Osteoblast (primary cell): Measurements from ENCODE around the gene CDH26. TPM values are rescaled to one million over a fixed set of nuclear protein-coding genes. Genes with fewer than 3 reads are reported as not detected.

Source experiments
- DNase-seq: peaks from one replicate; pipeline ENCODE4 v3.0.0; 2011; ENCODE audit warnings: low spot score, mixed read lengths; ENCODE audit not compliant: insufficient read length; ENCODE audit errors: missing footprints
- H2AFZ ChIP-seq: 2 replicates; pipeline ENCODE4 v1.6.0; 2011; ENCODE audit warnings: mild to moderate bottlenecking, low read length
- H3K27ac ChIP-seq: 2 replicates; pipeline ENCODE4 v1.5.1; 2011; ENCODE audit warnings: mild to moderate bottlenecking, low read depth, low read length, moderate library complexity
- H3K27me3 ChIP-seq: 2 replicates; pipeline ENCODE4 v1.6.0; 2012; ENCODE audit warnings: mild to moderate bottlenecking, control low read depth, inconsistent platforms, low read length, moderate library complexity; ENCODE audit not compliant: insufficient read depth
- H3K36me3 ChIP-seq: 2 replicates; pipeline ENCODE4 v1.5.1; 2011; ENCODE audit warnings: mild to moderate bottlenecking, low read length, control low read depth, moderate library complexity; ENCODE audit not compliant: insufficient read depth
- H3K4me1 ChIP-seq: 2 replicates; pipeline ENCODE4 v1.5.1; 2011; ENCODE audit warnings: mild to moderate bottlenecking, low read length, control low read depth, moderate library complexity; ENCODE audit not compliant: insufficient read depth
- H3K4me2 ChIP-seq: 2 replicates; pipeline ENCODE4 v1.6.0; 2011; ENCODE audit warnings: mild to moderate bottlenecking, low read length; ENCODE audit not compliant: insufficient read depth
- H3K4me3 ChIP-seq: fragments of 200-600 bp; sonication (generic); 3 replicates; pipeline ENCODE4 v1.5.1; 2012; ENCODE audit warnings: mild to moderate bottlenecking, low read length, inconsistent platforms; ENCODE audit not compliant: insufficient read depth
- H3K79me2 ChIP-seq: 2 replicates; pipeline ENCODE4 v1.6.0; 2012; ENCODE audit warnings: mild to moderate bottlenecking, low read length, control low read depth, inconsistent platforms; ENCODE audit not compliant: insufficient read depth
- H3K9me3 ChIP-seq: 2 replicates; pipeline ENCODE4 v1.5.1; 2011; ENCODE audit warnings: low read depth, low read length, control low read depth
- H4K20me1 ChIP-seq: 2 replicates; pipeline ENCODE4 v1.6.0; 2012; ENCODE audit warnings: mild to moderate bottlenecking, low read length, control low read depth; ENCODE audit not compliant: insufficient read depth
- CTCF ChIP-seq: IDR thresholded peaks from 2 replicates; pipeline ENCODE4 v1.5.1; 2011; ENCODE audit warnings: mild to moderate bottlenecking, low read depth, low read length, moderate library complexity; ENCODE audit errors: extremely low read depth
- total RNA-seq: library from RNA; depleted of rRNA; stranded (reverse); fragments of >200 nt; gene quantifications from 2 replicates; pipeline ENCODE4 v1.2.3, GENCODE V29; 2012

Gene CDH26
- total RNA-seq, 1 donor: under 0.01 TPM

GRCh38 chr20:59945175-59945574 is 13.0 kb upstream of the CDH26 start:
- no peak for DNase-seq
- no peak overlapping the region for H3K4me3 ChIP-seq
- TF ChIP-seq CTCF: no peak
- H2AFZ ChIP-seq: no peak overlapping the region
- H3K27me3 ChIP-seq: no peaks in the 10 kb centered on the region
- H3K36me3 ChIP-seq: peaks cover 22% of the 10 kb centered on the region
- peaks cover 3% of the 10 kb centered on the region for H3K4me1 ChIP-seq
- no peaks in the 10 kb centered on the region for H4K20me1 ChIP-seq
- H3K79me2 ChIP-seq: peaks cover 6% of the 10 kb centered on the region
- H3K4me2 ChIP-seq: no peak overlapping the region
- no peak overlapping the region for H3K27ac ChIP-seq
- H3K9me3 ChIP-seq: no peaks in the 10 kb centered on the region

- DNase-seq: no peak
- Histone ChIP-seq H4K20me1 (no peaks in the 10 kb centered on the region), H3K4me1 (peaks cover 3% of the 10 kb centered on the region), H3K4me3 (no peak overlapping the region), H3K27me3 (no peaks in the 10 kb centered on the region), H3K4me2 (no peak overlapping the region), H3K27ac (no peak overlapping the region), H3K36me3 (peaks cover 22% of the 10 kb centered on the region), H3K79me2 (peaks cover 6% of the 10 kb centered on the region), H3K9me3 (no peaks in the 10 kb centered on the region), H2AFZ (no peak overlapping the region)
- TF ChIP-seq CTCF: no peak
Measured at GRCh38 chr20:59945731-59946130, 12.5 kb upstream of the CDH26 start.

- Histone ChIP-seq H3K4me2 (no peak overlapping the region), H3K4me1 (peaks cover 3% of the 10 kb centered on the region), H3K27me3 (no peaks in the 10 kb centered on the region), H3K9me3 (no peaks in the 10 kb centered on the region), H4K20me1 (no peaks in the 10 kb centered on the region), H2AFZ (no peak overlapping the region), H3K4me3 (no peak overlapping the region), H3K79me2 (no peaks in the 10 kb centered on the region), H3K27ac (no peak overlapping the region), H3K36me3 (peaks cover 20% of the 10 kb centered on the region)
- DNase-seq: no peak
- TF ChIP-seq CTCF: no peak
Measured at GRCh38 chr20:59947376-59947775, 10.8 kb upstream of the CDH26 start.

- Histone ChIP-seq H3K27me3 (no peaks in the 10 kb centered on the region), H3K4me1 (peaks cover 3% of the 10 kb centered on the region), H3K36me3 (peaks cover 12% of the 10 kb centered on the region), H3K4me3 (no peak overlapping the region), H2AFZ (no peak overlapping the region), H3K4me2 (no peak overlapping the region), H3K9me3 (no peaks in the 10 kb centered on the region), H3K27ac (no peak overlapping the region), H4K20me1 (no peaks in the 10 kb centered on the region), H3K79me2 (no peaks in the 10 kb centered on the region)
- TF ChIP-seq CTCF: no peak
- DNase-seq: no peak
Measured at GRCh38 chr20:59948212-59948611, 10.0 kb upstream of the CDH26 start.
